Astrocyte (in vitro differentiated cells and primary cell): ENCODE data around the gene YOD1. TPM values are rescaled to one million over a fixed set of nuclear protein-coding genes. Genes with fewer than 3 reads are reported as not detected.
A peak's percentile ranks its signal among the peaks of the same experiment; 100 is the strongest.

ENCODE experiments used
- DNase-seq: peaks from one replicate; pipeline ENCODE4 v3.0.0-alpha.2; 2010; ENCODE audit warnings: low read depth
- FAIRE-seq: peaks from 2 replicates; lab custom pipeline; 2011; peaks lifted over from hg19 to GRCh38; lab: Jason Lieb, UNC
- H2AFZ ChIP-seq: 2 replicates; pipeline ENCODE4 v1.6.0; 2012; ENCODE audit warnings: low read depth, low read length, inconsistent platforms
- H3K27ac ChIP-seq: 2 replicates; pipeline ENCODE4 v1.5.1; 2011; ENCODE audit warnings: low read depth, low read length, inconsistent platforms
- H3K27me3 ChIP-seq: 2 replicates; pipeline ENCODE4 v1.6.0; 2011; ENCODE audit warnings: low read length, inconsistent platforms; ENCODE audit not compliant: insufficient read depth
- H3K36me3 ChIP-seq: 2 replicates; pipeline ENCODE4 v1.5.1; 2011; ENCODE audit warnings: low read length, inconsistent platforms; ENCODE audit not compliant: insufficient read depth
- H3K4me1 ChIP-seq: 2 replicates; pipeline ENCODE4 v1.5.1; 2011; ENCODE audit warnings: low read length, inconsistent platforms; ENCODE audit not compliant: insufficient read depth
- H3K4me2 ChIP-seq: 2 replicates; pipeline ENCODE4 v1.6.0; 2012; ENCODE audit warnings: low read length, inconsistent platforms
- H3K4me3 ChIP-seq: 2 replicates; pipeline ENCODE4 v1.5.1; 2011; ENCODE audit warnings: low read depth, mild to moderate bottlenecking, low read length, inconsistent platforms; ENCODE audit not compliant: insufficient read depth
- H3K79me2 ChIP-seq: 2 replicates; pipeline ENCODE4 v1.6.0; 2012; ENCODE audit warnings: mild to moderate bottlenecking, low read length, inconsistent platforms; ENCODE audit not compliant: insufficient read depth
- H3K9ac ChIP-seq: 2 replicates; pipeline ENCODE4 v1.6.0; 2012; ENCODE audit warnings: mild to moderate bottlenecking, low read length, inconsistent platforms
- H3K9me3 ChIP-seq: 2 replicates; pipeline ENCODE4 v1.5.1; 2012; ENCODE audit warnings: low read depth, mild to moderate bottlenecking, low read length, inconsistent platforms; ENCODE audit not compliant: insufficient read depth
- H4K20me1 ChIP-seq: 2 replicates; pipeline ENCODE4 v1.6.0; 2012; ENCODE audit warnings: low read length, inconsistent platforms; ENCODE audit not compliant: insufficient read depth
- H3K27ac Mint-ChIP-seq: one replicate; pipeline ENCODE4 v1.8.0; 2021; ENCODE audit warnings: mild to moderate bottlenecking, mixed read lengths; ENCODE audit not compliant: unreplicated experiment
- H3K27me3 Mint-ChIP-seq: one replicate; pipeline ENCODE4 v1.8.0; 2021; ENCODE audit warnings: low read depth, mixed read lengths; ENCODE audit not compliant: unreplicated experiment
- H3K36me3 Mint-ChIP-seq: one replicate; pipeline ENCODE4 v1.8.0; 2021; ENCODE audit warnings: low read depth, mixed read lengths; ENCODE audit not compliant: unreplicated experiment
- H3K4me1 Mint-ChIP-seq: one replicate; pipeline ENCODE4 v1.8.0; 2021; ENCODE audit warnings: low read depth, mixed read lengths; ENCODE audit not compliant: unreplicated experiment
- H3K4me3 Mint-ChIP-seq: one replicate; pipeline ENCODE4 v1.8.0; 2021; ENCODE audit warnings: mild to moderate bottlenecking, moderate library complexity, mixed read lengths; ENCODE audit not compliant: unreplicated experiment
- H3K9me3 Mint-ChIP-seq: one replicate; pipeline ENCODE4 v1.8.0; 2021; ENCODE audit warnings: mild to moderate bottlenecking, mixed read lengths; ENCODE audit not compliant: unreplicated experiment
- EZH2 ChIP-seq: IDR thresholded peaks from 2 replicates; pipeline ENCODE4 v1.6.1; 2012; ENCODE audit warnings: mild to moderate bottlenecking, low read length, inconsistent platforms; ENCODE audit not compliant: insufficient read depth
- total RNA-seq: library from RNA; stranded (reverse); gene quantifications from 2 replicates; pipeline ENCODE4 v1.2.1, GENCODE V29; 2021
- TF ChIP-seq, protein P1 (sequence below): IDR thresholded peaks from 2 replicates; pipeline ENCODE4 v1.5.1; 2011; ENCODE audit warnings: low read depth, mild to moderate bottlenecking, inconsistent platforms, low read length, moderate library complexity; ENCODE audit not compliant: insufficient read depth

YOD1 gene
- total RNA-seq, 1 donor from 2014 or later, result 14.8 TPM

DNA sequence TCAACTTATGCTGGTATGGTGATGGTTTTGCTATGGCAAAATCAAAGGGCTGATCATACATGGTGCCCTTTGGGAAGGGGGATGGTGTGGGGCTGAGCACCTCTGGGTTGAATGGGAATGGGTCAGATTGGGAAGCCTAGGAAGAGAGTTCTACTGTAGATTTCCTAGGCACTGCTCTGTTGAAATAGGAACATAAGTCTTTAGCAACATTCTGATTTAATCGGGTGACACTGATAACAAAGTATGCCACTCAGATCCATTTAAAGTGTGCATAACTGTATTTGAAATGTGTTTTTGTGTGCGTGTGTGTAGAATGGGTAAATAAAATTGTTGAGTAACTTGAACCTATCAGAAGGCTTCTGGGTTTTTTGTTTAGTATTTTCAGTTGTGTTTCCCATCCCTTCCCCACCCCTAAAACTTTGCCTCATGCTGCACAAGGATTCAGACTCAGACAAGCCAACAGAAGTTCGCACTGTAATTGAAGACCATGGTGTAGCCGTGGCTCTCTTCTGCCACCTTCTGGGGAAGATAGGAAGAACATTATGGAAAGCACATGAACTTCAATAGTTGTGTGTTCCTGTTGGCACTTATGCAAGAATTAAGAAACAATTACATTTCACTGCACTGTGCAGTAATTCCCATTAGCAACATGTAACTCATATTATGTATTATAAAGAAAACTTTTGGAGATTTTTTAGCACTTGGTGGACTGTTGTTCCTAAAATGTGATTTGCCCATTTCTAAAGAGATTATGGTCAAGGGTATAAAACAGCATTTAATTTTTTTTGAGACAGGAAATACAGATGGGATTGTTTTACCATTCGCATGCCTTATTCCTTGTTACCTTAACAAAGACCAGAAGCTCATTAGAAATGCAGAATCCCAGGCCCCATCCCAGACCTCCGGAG, 26.7 kb upstream of the YOD1 start:
- H2AFZ ChIP-seq, result no peak overlapping the region
- FAIRE-seq, result no peak
- no peaks in the 10 kb centered on the region for H3K4me1 Mint-ChIP-seq
- no peaks in the 10 kb centered on the region for H4K20me1 ChIP-seq
- TF ChIP-seq, protein P1, sequence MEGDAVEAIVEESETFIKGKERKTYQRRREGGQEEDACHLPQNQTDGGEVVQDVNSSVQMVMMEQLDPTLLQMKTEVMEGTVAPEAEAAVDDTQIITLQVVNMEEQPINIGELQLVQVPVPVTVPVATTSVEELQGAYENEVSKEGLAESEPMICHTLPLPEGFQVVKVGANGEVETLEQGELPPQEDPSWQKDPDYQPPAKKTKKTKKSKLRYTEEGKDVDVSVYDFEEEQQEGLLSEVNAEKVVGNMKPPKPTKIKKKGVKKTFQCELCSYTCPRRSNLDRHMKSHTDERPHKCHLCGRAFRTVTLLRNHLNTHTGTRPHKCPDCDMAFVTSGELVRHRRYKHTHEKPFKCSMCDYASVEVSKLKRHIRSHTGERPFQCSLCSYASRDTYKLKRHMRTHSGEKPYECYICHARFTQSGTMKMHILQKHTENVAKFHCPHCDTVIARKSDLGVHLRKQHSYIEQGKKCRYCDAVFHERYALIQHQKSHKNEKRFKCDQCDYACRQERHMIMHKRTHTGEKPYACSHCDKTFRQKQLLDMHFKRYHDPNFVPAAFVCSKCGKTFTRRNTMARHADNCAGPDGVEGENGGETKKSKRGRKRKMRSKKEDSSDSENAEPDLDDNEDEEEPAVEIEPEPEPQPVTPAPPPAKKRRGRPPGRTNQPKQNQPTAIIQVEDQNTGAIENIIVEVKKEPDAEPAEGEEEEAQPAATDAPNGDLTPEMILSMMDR, result peak; percentile 94
- TF ChIP-seq EZH2, result no peak
- peaks cover 3% of the 10 kb centered on the region for H3K27me3 ChIP-seq
- no peak overlapping the region for H3K27ac Mint-ChIP-seq
- H3K27ac ChIP-seq, result no peak overlapping the region
- H3K36me3 Mint-ChIP-seq, result peaks cover 5% of the 10 kb centered on the region
- DNase-seq, result peak; percentile 44
- no peaks in the 10 kb centered on the region for H3K36me3 ChIP-seq
- H3K79me2 ChIP-seq, result no peaks in the 10 kb centered on the region
- H3K4me3 ChIP-seq, result no peak overlapping the region
- no peaks in the 10 kb centered on the region for H3K4me1 ChIP-seq
- H3K9ac ChIP-seq, result no peak overlapping the region
- no peak overlapping the region for H3K4me3 Mint-ChIP-seq
- no peaks in the 10 kb centered on the region for H3K9me3 ChIP-seq
- H3K9me3 Mint-ChIP-seq, result peaks cover 1% of the 10 kb centered on the region
- H3K27me3 Mint-ChIP-seq, result peaks cover 2% of the 10 kb centered on the region
- no peak overlapping the region for H3K4me2 ChIP-seq

- Histone ChIP-seq H3K9me3 (no peaks in the 10 kb centered on the region), H4K20me1 (no peaks in the 10 kb centered on the region), H3K4me3 (no peak overlapping the region), H3K79me2 (no peaks in the 10 kb centered on the region), H3K4me1 (no peaks in the 10 kb centered on the region), H3K27ac (no peak overlapping the region), H3K36me3 (no peaks in the 10 kb centered on the region), H3K4me2 (no peak overlapping the region), H2AFZ (no peak overlapping the region), H3K9ac (no peak overlapping the region), H3K27me3 (no peaks in the 10 kb centered on the region)
- Mint-ChIP-seq H3K4me1 (no peaks in the 10 kb centered on the region), H3K4me3 (no peak overlapping the region), H3K9me3 (peaks cover 3% of the 10 kb centered on the region), H3K27ac (no peak overlapping the region), H3K27me3 (peaks cover 2% of the 10 kb centered on the region), H3K36me3 (peaks cover 10% of the 10 kb centered on the region)
- DNase-seq (no peak), FAIRE-seq (no peak)
- TF ChIP-seq, protein P1, result no peak
- no peak for TF ChIP-seq EZH2
Observed at GRCh38 chr1:207077012-207077411, 26.0 kb upstream of the YOD1 start.
